GM21360 (cell line): ENCODE measurements around the gene IL17RC.
"Not testable (repeated sequence)": the region's sequence is repeated elsewhere in the genome, so short reads cannot be mapped to it uniquely, and the experiment has no call there.

Experiments
- ATAC-seq: cut with Tn5 transposase; IDR thresholded peaks from one replicate; pipeline ENCODE4 v1.9.1; 2021; ENCODE audit warnings: mild to moderate bottlenecking, moderate library complexity; ENCODE audit not compliant: unreplicated experiment

Gene IL17RC

GRCh38 chr3:9891072-9891622 is 25.8 kb upstream of the IL17RC start:
- no peak for ATAC-seq

- no peak for ATAC-seq
Measured at GRCh38 chr3:9893739-9894138, 23.2 kb upstream of the IL17RC start.

GRCh38 chr3:9895715-9896114 is 21.2 kb upstream of the IL17RC start:
- ATAC-seq = not testable (repeated sequence)

GRCh38 chr3:9896755-9897407 is 20.0 kb upstream of the IL17RC start:
- ATAC-seq = not testable (repeated sequence)

GRCh38 chr3:9897408-9898372 is 19.2 kb upstream of the IL17RC start:
- no peak for ATAC-seq

- ATAC-seq = no peak
Measured at GRCh38 chr3:9898467-9899241, 18.2 kb upstream of the IL17RC start.

GRCh38 chr3:9899289-9899791 is 17.6 kb upstream of the IL17RC start:
- no peak for ATAC-seq

- ATAC-seq = not testable (repeated sequence)
Measured at GRCh38 chr3:9900965-9901415, 15.9 kb upstream of the IL17RC start.

- no peak for ATAC-seq
Measured at GRCh38 chr3:9901967-9902366, 14.9 kb upstream of the IL17RC start.

GRCh38 chr3:9902372-9903237 is 14.3 kb upstream of the IL17RC start, which contains the start of gene IL17RE:
IL17RE (plus strand) TSS chr3:9902848; CDS start chr3:9902933, 85 bp downstream.
- no peak for ATAC-seq

GRCh38 chr3:9903238-9903624 is 13.7 kb upstream of the IL17RC start:
- ATAC-seq = no peak

GRCh38 chr3:9903904-9904303 is 13.0 kb upstream of the IL17RC start:
- ATAC-seq = no peak

GRCh38 chr3:9906480-9906879 is 10.4 kb upstream of the IL17RC start:
- no peak for ATAC-seq

- ATAC-seq = no peak
Measured at GRCh38 chr3:9908286-9908685, 8.6 kb upstream of the IL17RC start.

- ATAC-seq = no peak
Measured at GRCh38 chr3:9909221-9910013, 7.5 kb upstream of the IL17RC start.

GRCh38 chr3:9911863-9912262 is 5.0 kb upstream of the IL17RC start:
- no peak for ATAC-seq

- no peak for ATAC-seq
Measured at GRCh38 chr3:9912294-9912935, 4.5 kb upstream of the IL17RC start.

GRCh38 chr3:9913601-9914000 is 3.3 kb upstream of the IL17RC start:
- no peak for ATAC-seq
